Measurements from ENCODE around the gene PEPD.

The PEPD gene

DNA sequence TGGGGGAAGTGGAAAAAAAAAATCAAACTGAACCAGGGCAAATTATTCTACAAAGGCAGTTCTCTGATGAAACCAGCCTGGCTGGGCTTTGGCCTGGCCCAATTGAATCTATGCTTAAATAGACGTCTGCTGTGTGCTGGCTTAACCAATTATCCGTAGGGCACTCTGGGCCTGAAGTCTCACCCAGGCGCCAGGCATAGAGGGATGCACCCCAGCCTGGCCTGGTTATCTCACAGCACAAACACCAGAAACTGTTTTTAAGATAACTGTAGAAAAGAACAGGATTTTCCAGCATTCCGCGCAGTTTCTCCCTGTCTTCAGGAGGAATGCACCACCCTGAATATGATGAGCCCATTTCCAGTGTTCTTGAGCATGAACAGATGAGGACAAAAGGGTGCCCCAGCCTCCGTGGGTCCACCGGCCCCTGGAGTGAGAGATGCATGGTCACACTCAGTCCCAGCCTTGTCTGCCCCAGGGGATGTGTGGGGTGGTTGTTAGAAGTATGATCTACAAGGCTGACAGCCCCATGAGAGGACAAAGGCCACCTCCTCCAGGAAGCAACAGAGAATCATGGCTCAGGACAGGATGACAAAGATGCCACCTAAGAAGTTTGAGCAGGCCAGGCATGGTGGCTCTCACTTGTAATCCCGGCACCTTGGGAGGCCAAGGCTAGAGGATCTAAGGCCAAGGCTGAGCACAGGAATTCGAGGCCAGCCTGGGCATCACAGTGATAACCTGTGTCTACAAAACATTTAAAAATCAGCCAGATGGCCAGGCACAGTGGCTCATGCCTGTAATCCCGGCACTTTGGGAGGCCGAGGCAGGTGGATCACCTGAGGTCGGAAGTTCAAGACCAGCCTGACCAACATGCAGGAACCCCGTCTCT, 50.2 kb downstream of the PEPD start:
- H3K4me3 ChIP-seq (ENCODE audit: low read length) = no peak overlapping the region
- no peak for DNase-seq (ENCODE audit: low read depth)
- TF ChIP-seq, protein P1, sequence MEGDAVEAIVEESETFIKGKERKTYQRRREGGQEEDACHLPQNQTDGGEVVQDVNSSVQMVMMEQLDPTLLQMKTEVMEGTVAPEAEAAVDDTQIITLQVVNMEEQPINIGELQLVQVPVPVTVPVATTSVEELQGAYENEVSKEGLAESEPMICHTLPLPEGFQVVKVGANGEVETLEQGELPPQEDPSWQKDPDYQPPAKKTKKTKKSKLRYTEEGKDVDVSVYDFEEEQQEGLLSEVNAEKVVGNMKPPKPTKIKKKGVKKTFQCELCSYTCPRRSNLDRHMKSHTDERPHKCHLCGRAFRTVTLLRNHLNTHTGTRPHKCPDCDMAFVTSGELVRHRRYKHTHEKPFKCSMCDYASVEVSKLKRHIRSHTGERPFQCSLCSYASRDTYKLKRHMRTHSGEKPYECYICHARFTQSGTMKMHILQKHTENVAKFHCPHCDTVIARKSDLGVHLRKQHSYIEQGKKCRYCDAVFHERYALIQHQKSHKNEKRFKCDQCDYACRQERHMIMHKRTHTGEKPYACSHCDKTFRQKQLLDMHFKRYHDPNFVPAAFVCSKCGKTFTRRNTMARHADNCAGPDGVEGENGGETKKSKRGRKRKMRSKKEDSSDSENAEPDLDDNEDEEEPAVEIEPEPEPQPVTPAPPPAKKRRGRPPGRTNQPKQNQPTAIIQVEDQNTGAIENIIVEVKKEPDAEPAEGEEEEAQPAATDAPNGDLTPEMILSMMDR (IDR thresholded peaks at IDR 0.05; ENCODE audit: insufficient read depth, low read depth, low read length, missing control alignments) = no peak

DNA sequence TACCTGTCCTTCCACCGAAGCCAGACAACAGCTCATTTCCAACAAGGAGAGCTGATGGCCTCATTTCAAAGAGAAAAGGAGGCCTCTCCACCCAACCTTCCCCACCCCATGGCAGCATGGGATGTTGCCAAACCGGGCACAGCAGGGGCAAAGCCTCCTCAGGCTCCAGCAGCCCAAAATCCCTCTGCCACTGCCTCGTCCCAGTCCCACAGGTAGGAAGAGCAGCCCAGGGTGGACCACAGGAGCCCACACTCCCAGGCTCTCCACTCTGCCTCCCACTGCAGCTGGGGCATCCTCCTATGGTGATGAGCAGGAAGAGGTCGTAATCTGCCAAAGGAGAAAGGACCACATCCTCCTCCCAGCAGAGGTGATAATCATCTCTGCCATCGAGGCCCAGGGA, 50.9 kb downstream of the PEPD start:
- DNase-seq (ENCODE audit: low read depth) = no peak
- TF ChIP-seq, protein P1 (IDR thresholded peaks at IDR 0.05; ENCODE audit: insufficient read depth, low read depth, low read length, missing control alignments) = no peak
- H3K4me3 ChIP-seq (ENCODE audit: low read length) = no peak overlapping the region

DNA sequence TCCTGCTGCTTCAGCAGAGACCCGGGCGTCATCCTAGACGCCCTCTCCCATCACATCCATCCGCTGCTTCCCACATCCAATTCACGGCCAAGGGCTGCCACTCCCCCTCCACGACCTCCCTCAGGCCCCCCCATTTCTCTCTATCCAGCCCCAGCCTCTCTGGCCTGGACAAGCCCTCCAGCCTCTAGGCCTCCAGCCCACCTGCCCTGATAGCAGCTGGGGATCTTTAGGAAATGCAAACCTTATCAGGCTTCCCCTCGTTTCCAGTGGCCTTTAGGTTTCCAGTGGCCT, 51.6 kb downstream of the PEPD start:
- DNase-seq (ENCODE audit: low read depth) = no peak
- TF ChIP-seq, protein P1 (IDR thresholded peaks at IDR 0.05; ENCODE audit: insufficient read depth, low read depth, low read length, missing control alignments) = no peak
- no peak overlapping the region for H3K4me3 ChIP-seq (ENCODE audit: low read length)

DNA sequence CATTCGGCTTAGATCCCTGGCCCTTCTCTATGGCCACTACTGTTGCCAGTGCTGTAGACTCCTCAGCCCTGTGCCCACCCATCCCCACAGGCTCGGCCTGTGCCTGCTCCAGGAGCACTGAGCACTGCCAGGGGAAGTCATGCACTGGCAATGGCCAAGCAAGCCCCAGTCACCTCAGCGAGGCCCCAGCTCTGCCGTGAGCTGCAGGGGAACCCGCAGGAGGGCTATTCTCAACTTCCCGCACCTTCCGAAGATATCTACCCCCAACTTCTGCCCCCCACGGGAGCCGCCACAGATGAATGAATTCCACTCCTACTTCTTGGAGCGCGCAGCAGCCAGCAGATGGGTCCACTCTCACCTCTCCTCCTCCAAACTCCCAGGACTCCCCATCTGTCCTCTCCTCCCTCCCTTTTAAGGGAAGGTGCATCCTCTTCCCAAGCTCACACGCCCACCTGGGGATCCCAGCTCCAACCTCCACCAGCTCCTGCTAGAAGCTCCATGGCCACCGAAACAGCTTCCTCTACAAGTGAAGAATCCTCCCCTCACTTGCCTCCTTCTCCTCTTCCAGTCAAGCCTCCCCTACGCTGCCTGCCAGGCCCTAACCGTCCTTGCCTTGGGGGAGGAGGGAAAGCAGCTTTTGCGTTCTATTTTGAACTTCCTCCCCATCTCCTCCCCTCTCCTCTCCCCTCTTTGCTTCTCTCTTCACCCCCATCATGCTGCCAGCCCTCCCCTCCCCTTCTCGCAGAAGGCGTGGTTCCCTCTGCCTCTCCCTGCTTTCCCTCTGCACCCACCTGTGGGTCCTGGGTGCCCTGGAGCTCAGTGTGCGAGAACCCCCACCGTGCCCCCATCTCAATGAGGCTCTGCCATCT, 52.2 kb downstream of the PEPD start:
- no peak for DNase-seq (ENCODE audit: low read depth)
- H3K4me3 ChIP-seq (ENCODE audit: low read length) = no peak overlapping the region
- TF ChIP-seq, protein P1 (IDR thresholded peaks at IDR 0.05; ENCODE audit: insufficient read depth, low read depth, low read length, missing control alignments) = no peak

DNA sequence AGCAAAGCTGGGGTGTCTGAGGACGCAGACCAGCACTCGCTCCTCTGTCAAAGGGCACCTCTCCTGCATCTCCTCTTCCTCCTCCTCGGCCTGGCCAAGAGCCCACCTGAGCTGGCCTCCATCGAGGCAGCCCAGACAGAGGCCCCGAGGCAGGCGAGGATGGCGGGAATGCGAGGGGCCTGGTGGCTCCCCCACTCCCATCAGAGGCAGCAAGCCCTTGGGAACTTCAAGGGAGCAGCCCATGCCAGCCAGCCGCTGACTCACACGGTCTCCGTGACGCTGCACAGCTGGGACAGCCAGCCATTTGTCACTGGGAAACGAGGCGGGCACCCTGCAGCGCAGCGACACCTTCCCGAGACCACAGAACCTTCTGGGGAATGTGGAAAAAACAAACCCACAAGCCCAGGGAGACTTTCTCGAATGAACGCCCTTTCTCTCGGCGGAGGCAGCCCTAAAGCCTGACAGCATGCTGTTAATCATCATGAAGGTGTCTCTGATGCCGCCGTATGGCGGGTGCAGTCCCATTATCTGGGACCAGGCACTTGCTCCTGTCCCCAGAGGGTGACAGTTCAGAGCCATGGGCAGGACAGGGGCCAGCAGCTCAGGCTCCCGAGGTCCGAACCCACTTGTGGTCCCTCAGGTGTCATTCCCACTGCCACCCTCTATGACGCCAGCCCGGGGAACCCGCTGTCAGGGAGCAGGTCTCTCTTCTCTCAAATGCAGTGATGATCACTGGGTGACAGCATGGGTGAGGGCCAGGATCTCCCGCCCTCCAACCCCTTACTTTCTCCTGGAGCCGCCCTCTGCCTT, 53.0 kb downstream of the PEPD start:
- TF ChIP-seq, protein P1 (IDR thresholded peaks at IDR 0.05; ENCODE audit: insufficient read depth, low read depth, low read length, missing control alignments) = no peak
- H3K4me3 ChIP-seq (ENCODE audit: low read length) = no peak overlapping the region
- no peak for DNase-seq (ENCODE audit: low read depth)

DNA sequence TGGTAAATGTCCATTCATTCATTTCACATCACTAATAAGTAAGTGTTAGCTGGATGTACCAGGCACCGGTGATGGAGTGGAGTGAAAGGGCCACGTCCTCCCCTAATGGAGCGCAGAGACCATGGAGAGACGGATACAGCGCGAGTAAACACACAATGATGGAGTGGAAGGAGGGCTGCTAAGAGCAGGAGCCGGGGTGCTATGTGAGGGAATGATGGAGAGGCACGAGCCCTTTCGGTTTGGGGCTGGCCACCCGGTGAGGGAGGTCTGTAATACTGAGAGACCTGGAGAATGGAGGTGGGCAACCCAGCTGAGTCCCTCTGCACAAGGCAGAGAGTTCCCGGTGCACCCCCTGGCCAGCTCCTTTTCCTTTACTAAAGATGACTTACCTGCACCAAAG, 53.7 kb downstream of the PEPD start:
- DNase-seq (ENCODE audit: low read depth) = no peak
- TF ChIP-seq, protein P1 (IDR thresholded peaks at IDR 0.05; ENCODE audit: insufficient read depth, low read depth, low read length, missing control alignments) = no peak
- H3K4me3 ChIP-seq (ENCODE audit: low read length) = no peak overlapping the region
